ENCODE data around the gene ABCA5. TPM values are rescaled to one million over a fixed set of nuclear protein-coding genes. Genes with fewer than 3 reads are reported as not detected.

Gene ABCA5
- total and polyA plus RNA-seq, 2 of the 13 experiments (the other 11 are each of a cell fraction or from before 2014, with no cell fraction given), result 9.7 to 10.1 TPM

GRCh38 chr17:69235338-69236058 is 91.4 kb downstream of the ABCA5 start (continued):
- TF ChIP-seq PRDM10 (CRISPR knock-in tag; IDR thresholded peaks at IDR 0.05; ENCODE audit: low read depth), result no peak
- no peak for TF ChIP-seq CENPT (CRISPR knock-in tag; IDR thresholded peaks at IDR 0.05; ENCODE audit: low read depth)
- TF ChIP-seq ZNF605 (CRISPR knock-in tag; IDR thresholded peaks at IDR 0.05), result no peak
- TF ChIP-seq ZFAT (CRISPR knock-in tag; conservative IDR thresholded peaks at IDR 0.05), result no peak
- TF ChIP-seq KIAA2018 (CRISPR knock-in tag; IDR thresholded peaks at IDR 0.05; ENCODE audit: borderline replicate concordance), result no peak
- TF ChIP-seq MED8 (CRISPR knock-in tag; IDR thresholded peaks at IDR 0.05; ENCODE audit: insufficient replicate concordance), result no peak
- no peak for TF ChIP-seq PHF5A (CRISPR knock-in tag; IDR thresholded peaks at IDR 0.05; ENCODE audit: low read depth, unreplicated experiment)
- peak; percentile 79; the same call in 1 of the 2 replicates for TF ChIP-seq KAT8 (CRISPR knock-in tag; IDR thresholded peaks at IDR 0.05)
- TF ChIP-seq MTF2 (CRISPR knock-in tag; IDR thresholded peaks at IDR 0.05; ENCODE audit: borderline replicate concordance), result no peak
- no peak for TF ChIP-seq ARNT (IDR thresholded peaks at IDR 0.05)
- no peak for TF ChIP-seq HNRNPLL (IDR thresholded peaks at IDR 0.05; ENCODE audit: low read depth, low read length, poor library complexity, severe bottlenecking)
- TF ChIP-seq ZNF790 (CRISPR knock-in tag; IDR thresholded peaks at IDR 0.05; ENCODE audit: borderline replicate concordance), result no peak
- TF ChIP-seq CCAR2 (optimal IDR thresholded peaks at IDR 0.05; ENCODE audit: low read depth, low read length), result no peak
- TF ChIP-seq ZNF792 (CRISPR knock-in tag; IDR thresholded peaks at IDR 0.05), result 0 out of 2 replicates have a peak, but pooled peaks have one; percentile 66
- TF ChIP-seq ZNF775 (CRISPR knock-in tag; IDR thresholded peaks at IDR 0.05; ENCODE audit: borderline replicate concordance), result no peak
- no peak for TF ChIP-seq DMAP1 (CRISPR knock-in tag; IDR thresholded peaks at IDR 0.05)
- peak; percentile 61; the same call in 1 of the 2 replicates for TF ChIP-seq MEIS2 (CRISPR knock-in tag; IDR thresholded peaks at IDR 0.05)
- TF ChIP-seq TCF7 (IDR thresholded peaks at IDR 0.05; ENCODE audit: low read depth), result no peak
- 0 out of 2 replicates have a peak, but pooled peaks have one; percentile 19 for TF ChIP-seq ISL2 (CRISPR knock-in tag; IDR thresholded peaks at IDR 0.05)
- TF ChIP-seq ZNF547 (CRISPR knock-in tag; IDR thresholded peaks at IDR 0.05), result no peak
